GM19099 (cell line): ENCODE data around the gene C17orf67.

Source experiments
- POLR2A ChIP-seq: IDR thresholded peaks from 3 replicates; pipeline ENCODE4 v1.6.1; 2011; ENCODE audit warnings: low read depth; ENCODE audit not compliant: insufficient read length; ENCODE audit errors: extremely low read depth

Gene C17orf67

DNA sequence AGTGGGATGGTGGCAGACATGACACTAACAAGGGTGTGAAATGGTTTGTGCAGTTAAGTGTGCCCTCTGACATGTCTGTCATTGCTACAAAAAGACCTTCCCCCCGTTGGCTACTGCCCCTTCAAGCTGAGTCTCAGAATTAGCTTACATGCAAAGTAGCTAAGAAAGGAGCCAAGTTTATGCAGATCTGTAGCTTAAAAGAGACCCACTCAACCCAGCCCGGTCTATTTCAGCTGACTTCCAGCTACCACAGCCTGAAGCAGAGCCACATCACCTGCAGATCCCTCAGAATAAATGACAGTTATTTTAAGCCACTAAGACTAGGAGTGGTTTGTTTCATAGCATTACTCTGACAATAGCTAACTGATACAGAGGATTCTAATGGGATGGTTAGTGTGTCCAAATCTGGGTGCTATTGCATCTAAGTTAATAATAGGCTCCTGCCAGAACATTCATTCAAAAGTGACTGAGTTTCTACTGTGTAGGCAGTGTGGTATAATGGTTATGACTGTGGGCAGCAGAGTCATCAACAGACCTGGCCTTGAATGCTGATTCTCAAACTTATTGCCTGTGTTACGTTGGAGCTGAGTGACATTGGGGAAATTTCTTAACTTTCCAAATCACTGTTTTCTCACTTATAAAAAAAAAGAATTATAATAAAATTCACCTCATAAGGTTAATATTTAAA is 11.7 kb downstream of the C17orf67 start:
- no peak for TF ChIP-seq POLR2A

- TF ChIP-seq POLR2A, result no peak
These were observed 13.5 kb downstream of the C17orf67 start for GRCh38 chr17:56820207-56820606.

- no peak for TF ChIP-seq POLR2A
These were observed 14.1 kb downstream of the C17orf67 start for GRCh38 chr17:56819431-56820145.

DNA sequence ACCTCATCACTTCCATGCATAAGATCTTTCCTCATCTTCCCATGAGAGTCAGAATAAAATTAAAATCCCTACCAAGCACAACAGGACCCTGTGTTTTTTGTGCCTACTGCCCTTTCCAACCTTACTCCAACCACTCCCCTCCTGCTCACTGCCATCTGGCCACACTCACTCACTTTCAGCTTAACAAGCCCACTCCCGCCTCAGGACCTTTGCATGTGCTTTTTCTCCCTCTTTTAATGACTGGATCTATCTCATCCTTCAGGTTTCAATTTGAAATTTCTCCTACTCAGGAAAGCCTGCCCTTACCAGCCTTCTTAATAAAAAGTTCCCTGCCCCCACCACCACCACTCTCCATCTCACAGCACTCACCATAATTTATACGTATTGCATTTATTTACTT is 14.7 kb downstream of the C17orf67 start:
- no peak for TF ChIP-seq POLR2A

GRCh38 chr17:56817066-56817465 is 16.7 kb downstream of the C17orf67 start:
- no peak for TF ChIP-seq POLR2A

DNA sequence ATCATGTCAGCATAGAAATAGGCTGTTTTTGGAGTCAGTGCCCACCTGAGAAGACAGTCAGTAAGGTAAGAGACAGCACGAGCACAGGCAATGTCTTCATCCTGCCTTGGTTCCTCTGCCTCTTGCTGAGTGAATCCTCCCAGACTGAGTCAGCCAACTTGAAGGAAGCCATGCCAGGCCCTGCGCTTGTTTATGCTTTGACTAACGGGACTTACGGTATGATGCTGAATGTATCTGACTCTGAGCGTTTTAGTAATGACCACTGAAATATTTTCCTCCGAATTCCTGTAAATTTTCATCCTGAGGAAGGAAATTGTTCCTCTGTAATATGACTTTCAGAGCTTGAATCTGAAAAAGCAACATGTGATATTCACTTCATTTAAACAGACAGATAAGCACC is 18.0 kb downstream of the C17orf67 start:
- no peak for TF ChIP-seq POLR2A

DNA sequence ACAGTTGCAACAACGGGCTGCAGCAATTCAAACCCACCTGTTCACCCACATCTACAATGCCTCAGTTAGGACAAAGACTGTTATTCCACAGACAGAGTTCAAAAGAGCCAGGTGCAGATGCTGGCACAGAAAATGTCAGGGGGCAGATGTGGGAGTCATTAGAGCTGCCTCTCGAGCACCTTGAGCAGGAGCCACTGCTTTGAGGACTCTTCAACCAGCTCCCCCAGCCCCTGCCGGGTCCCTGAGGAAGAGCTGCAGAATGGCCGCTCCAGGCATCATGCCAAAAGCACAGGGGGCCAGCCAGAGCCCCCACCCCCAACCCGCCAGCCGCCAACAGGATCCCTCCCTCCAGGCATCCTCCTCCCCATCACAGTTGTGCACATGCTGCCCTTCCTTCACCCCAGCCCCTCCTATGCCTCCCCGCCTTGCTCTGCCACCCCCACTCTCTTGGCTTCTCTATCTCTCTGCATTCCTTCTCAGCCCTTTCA is 20.8 kb downstream of the C17orf67 start:
- no peak for TF ChIP-seq POLR2A

DNA sequence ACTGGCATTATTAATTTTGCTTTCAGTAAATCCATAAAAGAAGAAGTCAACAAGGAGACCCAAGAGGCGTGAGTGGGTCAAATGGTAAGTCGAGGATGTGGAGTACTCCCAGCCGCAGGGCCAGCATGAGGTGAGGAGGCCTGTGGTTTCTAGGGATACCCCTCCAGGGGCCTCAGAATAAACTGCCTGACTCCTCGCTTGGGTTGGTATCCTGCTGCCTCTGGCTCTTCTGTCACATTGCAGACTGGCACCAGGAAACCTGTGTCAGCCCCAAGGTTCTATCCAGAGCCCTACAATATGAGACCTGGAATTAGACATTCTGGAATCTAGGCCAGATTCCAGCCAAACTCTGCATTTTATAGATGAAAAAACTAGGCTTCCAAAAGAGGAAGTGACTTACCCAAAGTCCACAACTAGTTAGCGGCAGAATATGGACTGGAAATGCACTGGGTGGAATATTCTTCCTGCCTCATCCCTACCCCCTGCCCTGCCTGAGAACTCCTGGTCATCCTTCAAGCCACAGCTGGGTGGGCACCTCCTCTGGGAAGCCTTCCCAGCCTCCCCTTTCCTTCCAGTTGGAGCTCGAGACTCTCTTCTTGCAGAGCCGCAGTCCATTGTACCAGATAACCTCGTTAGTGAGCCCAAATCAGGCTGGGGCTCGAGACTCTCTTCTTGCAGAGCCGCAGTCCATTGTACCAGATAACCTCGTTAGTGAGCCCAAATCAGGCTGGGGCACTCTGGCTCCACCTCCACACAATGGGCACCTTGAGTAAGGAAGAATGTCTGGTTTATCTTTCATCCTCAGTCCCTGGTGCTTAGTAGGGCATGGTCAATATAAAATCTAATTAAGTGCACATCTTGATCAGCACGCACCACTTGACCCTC is 22.6 kb downstream of the C17orf67 start:
- no peak for TF ChIP-seq POLR2A

GRCh38 chr17:56810343-56810742 is 23.4 kb downstream of the C17orf67 start:
- no peak for TF ChIP-seq POLR2A

DNA sequence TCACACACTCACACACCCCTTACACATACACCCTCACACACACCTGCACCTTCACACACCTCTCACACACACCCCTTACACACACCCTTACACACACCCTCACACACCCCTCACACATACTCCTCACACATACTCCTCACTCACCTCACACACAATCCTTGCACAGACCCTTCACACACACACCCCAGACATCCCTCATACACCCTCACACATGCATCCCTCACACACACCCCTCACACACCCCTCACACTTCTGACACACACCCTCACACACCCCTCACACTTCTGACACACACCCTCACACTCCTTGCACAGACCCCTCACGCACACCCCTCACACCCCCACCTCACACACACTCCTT is 23.9 kb downstream of the C17orf67 start:
- no peak for TF ChIP-seq POLR2A

- TF ChIP-seq POLR2A, result no peak
These were observed 24.5 kb downstream of the C17orf67 start for GRCh38 chr17:56809106-56809819.

DNA sequence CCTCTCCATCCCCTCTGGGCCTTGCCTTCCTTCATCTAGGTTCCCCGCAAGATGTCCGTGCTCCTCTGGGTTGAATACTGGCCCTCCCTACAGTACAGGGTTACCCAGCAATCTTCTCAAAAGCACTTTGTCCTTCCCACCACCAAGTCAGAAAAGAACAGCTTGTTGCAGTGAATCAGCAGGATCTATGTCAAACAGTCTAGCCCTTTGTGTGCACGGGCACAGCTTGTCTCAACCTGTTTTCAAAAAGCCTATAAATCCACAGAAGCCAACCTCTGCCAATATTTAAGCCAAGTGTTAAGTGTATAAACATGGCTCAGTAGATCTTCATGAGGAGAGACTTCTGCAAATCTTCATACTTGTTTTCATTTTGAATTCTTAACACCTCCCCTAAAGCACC is 25.2 kb downstream of the C17orf67 start:
- TF ChIP-seq POLR2A, result no peak

GRCh38 chr17:56807723-56808122 is 26.0 kb downstream of the C17orf67 start:
- TF ChIP-seq POLR2A, result no peak

DNA sequence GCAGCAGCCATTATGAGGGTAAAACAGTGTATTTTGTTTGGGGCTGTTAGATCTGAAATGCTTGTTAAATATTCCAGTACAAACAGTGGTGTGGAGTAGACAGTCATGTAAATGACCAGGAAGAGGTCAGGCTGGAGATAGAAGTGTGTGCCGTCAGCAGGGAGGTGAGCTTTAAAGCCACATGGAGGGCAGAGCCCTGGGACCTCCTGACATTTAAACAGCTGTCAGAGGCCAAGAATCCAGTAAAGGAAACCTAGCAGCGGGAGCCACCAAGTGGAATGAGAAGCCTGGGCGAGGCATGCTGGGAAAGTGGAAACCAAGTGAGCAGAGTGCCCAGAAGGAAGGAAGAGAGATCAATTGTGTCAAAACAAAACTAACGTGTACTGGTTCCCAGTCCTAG is 26.8 kb downstream of the C17orf67 start:
- no peak for TF ChIP-seq POLR2A

DNA sequence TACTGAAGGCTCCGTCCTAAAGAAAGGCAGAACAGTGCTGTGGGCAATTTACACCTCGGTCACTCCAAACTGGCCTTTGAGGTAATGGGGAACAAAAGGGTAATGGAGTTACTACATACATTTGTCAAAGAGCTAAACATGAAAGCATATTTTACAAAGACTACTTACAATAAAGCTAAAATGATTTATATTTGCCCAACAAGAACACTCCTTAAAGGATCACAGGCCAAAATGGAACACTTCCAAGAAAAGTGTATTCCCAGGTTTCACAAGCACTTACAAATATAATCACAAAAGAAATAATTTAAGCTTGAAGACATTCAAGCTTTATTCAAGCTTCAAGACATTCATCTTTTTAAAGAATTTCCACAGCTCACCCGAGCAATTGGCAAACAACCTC is 29.3 kb downstream of the C17orf67 start:
- no peak for TF ChIP-seq POLR2A
